CD4-positive, alpha-beta T cell (primary cell): ENCODE data around the gene DTD1. TPM values are rescaled to one million over a fixed set of nuclear protein-coding genes. Genes with fewer than 3 reads are reported as not detected.

Experiments
- ATAC-seq: fragments of 200-7000 bp; cut with Tn5 transposase; one replicate; pipeline ENCODE4 v1.10.0; 2022; ENCODE audit warnings: mild to moderate bottlenecking; ENCODE audit not compliant: poor library complexity
- CTCF ChIA-PET: fragments of 350-600 bp; sonication (Branson Sonifier 250); formaldehyde crosslinking; loops from one replicate; lab custom pipeline; 2021; ENCODE audit warnings: antibody characterized with exemption, inconsistent platforms; lab: Charles Lee
- POLR2A ChIA-PET: fragments of 350-600 bp; sonication (Branson Sonifier 250); formaldehyde crosslinking; loops from one replicate; lab custom pipeline; 2021; ENCODE audit warnings: antibody characterized with exemption, inconsistent platforms; lab: Charles Lee
- DNase-seq, 14 experiments: peaks; one replicate each; pipeline ENCODE4 v3.0.0-alpha.2; 2013 to 2020; ENCODE audit warnings: mixed read lengths in 2 of 14
- H3K27ac ChIP-seq, 2 donors: one replicate each; pipeline versions ENCODE4 v1.5.1 to v1.7.0; 2013; ENCODE audit warnings: low read length in 2 of 2, low read depth in 1 of 2, mild to moderate bottlenecking in 1 of 2
- H3K27me3 ChIP-seq, 2 experiments: 1 replicate in 1 of 2; 2 replicates in 1 of 2; pipeline versions ENCODE4 v1.6.1 to v1.7.0; 2013; ENCODE audit warnings: low read length in 2 of 2, control low read depth in 1 of 2, mild to moderate bottlenecking in 1 of 2, moderate library complexity in 1 of 2; ENCODE audit not compliant: insufficient read depth in 2 of 2, control insufficient read depth in 1 of 2
- H3K36me3 ChIP-seq: one replicate; pipeline ENCODE4 v1.6.1; 2013; ENCODE audit warnings: low read length, control low read depth; ENCODE audit not compliant: insufficient read depth
- H3K4me1 ChIP-seq: one replicate; pipeline ENCODE4 v1.6.1; 2013; ENCODE audit warnings: low read length, control low read depth; ENCODE audit not compliant: insufficient read depth
- H3K4me3 ChIP-seq: one replicate; pipeline ENCODE4 v1.5.1; 2013; ENCODE audit warnings: mild to moderate bottlenecking, low read length, moderate library complexity
- H3K9me3 ChIP-seq, 2 experiments: 1 replicate in 1 of 2; 2 replicates in 1 of 2; pipeline versions ENCODE4 v1.6.1 to v1.7.0; 2013; ENCODE audit warnings: low read length in 2 of 2, mild to moderate bottlenecking in 2 of 2, control low read depth in 1 of 2, moderate library complexity in 1 of 2; ENCODE audit not compliant: control insufficient read depth in 1 of 2, insufficient read depth in 1 of 2
- H3K27ac Mint-ChIP-seq: one replicate; pipeline ENCODE4 v1.8.0; 2020; ENCODE audit warnings: mixed read lengths
- H3K27me3 Mint-ChIP-seq: one replicate; pipeline ENCODE4 v1.8.0; 2021; ENCODE audit warnings: mixed read lengths
- H3K36me3 Mint-ChIP-seq: one replicate; pipeline ENCODE4 v1.8.0; 2021; ENCODE audit warnings: low read depth, mixed read lengths
- H3K4me1 Mint-ChIP-seq: one replicate; pipeline ENCODE4 v1.8.0; 2021; ENCODE audit warnings: low read depth, mixed read lengths
- H3K4me3 Mint-ChIP-seq: one replicate; pipeline ENCODE4 v1.8.0; 2020; ENCODE audit warnings: mild to moderate bottlenecking, mixed read lengths
- H3K9me3 Mint-ChIP-seq: one replicate; pipeline ENCODE4 v1.8.0; 2020; ENCODE audit warnings: mixed read lengths
- CTCF ChIP-seq: fragments of 200-600 bp; IDR thresholded peaks from one replicate; pipeline ENCODE4 v1.8.0; 2022; ENCODE audit warnings: antibody characterized with exemption, mild to moderate bottlenecking
- intact Hi-C, 2 experiments: fragments of 100-400 bp; cut with DNase I in 1 of 2; cut with micrococcal nuclease in 1 of 2; formaldehyde crosslinking; loops; one replicate each; pipeline versions ENCODE4 v1.15.1 to v1.9.0; 2023 to 2025; cut with DNase I, micrococcal nuclease
- total RNA-seq, 174 experiments: library from RNA in 2 of 174; stranded (reverse) in 2 of 174; gene quantifications; one replicate each; pipeline ENCODE4 v1.2.3 and lab custom pipeline; 2021 to 2026

DTD1 gene
- total RNA-seq, 2 experiments from 2014 or later, result 15.4 to 16.1 TPM

- Histone ChIP-seq H3K4me3 (no peak overlapping the region), H3K9me3 (no peaks in the 10 kb centered on the region), H3K4me1 (no peaks in the 10 kb centered on the region), H3K27me3 (no peaks in the 10 kb centered on the region), H3K27ac (no peak overlapping the region), H3K36me3 (no peaks in the 10 kb centered on the region)
- TF ChIP-seq CTCF, result no peak
- Mint-ChIP-seq H3K27me3 (no peaks in the 10 kb centered on the region), H3K4me1 (no peaks in the 10 kb centered on the region), H3K36me3 (peaks cover 48% of the 10 kb centered on the region), H3K4me3 (no peak overlapping the region), H3K27ac (no peak overlapping the region), H3K9me3 (no peaks in the 10 kb centered on the region)
- ATAC-seq (no peak), DNase-seq (no peak)
- ChIA-PET POLR2A (no interaction called here), CTCF (no interaction called here)
- intact Hi-C loops, result no loop called here
Measured at GRCh38 chr20:18609741-18610140, 21.9 kb downstream of the DTD1 start.

- Histone ChIP-seq H3K9me3 (no peaks in the 10 kb centered on the region), H3K4me1 (no peaks in the 10 kb centered on the region), H3K27me3 (no peaks in the 10 kb centered on the region), H3K27ac (no peak overlapping the region), H3K4me3 (no peak overlapping the region), H3K36me3 (no peaks in the 10 kb centered on the region)
- ATAC-seq, result no peak
- Mint-ChIP-seq H3K27ac (no peak overlapping the region), H3K4me3 (no peak overlapping the region), H3K4me1 (no peaks in the 10 kb centered on the region), H3K9me3 (no peaks in the 10 kb centered on the region), H3K27me3 (no peaks in the 10 kb centered on the region), H3K36me3 (peaks cover 52% of the 10 kb centered on the region)
- intact Hi-C loops, result no loop called here
- ChIA-PET POLR2A (no interaction called here), CTCF (no interaction called here)
- TF ChIP-seq CTCF, result no peak
- DNase-seq, result no peak
Measured at GRCh38 chr20:18611492-18611891, 23.6 kb downstream of the DTD1 start.

- Histone ChIP-seq H3K4me1 (no peaks in the 10 kb centered on the region), H3K9me3 (no peaks in the 10 kb centered on the region), H3K36me3 (no peaks in the 10 kb centered on the region), H3K27me3 (no peaks in the 10 kb centered on the region), H3K27ac (no peak overlapping the region), H3K4me3 (no peak overlapping the region)
- Mint-ChIP-seq H3K4me1 (no peaks in the 10 kb centered on the region), H3K4me3 (no peak overlapping the region), H3K36me3 (peaks cover 50% of the 10 kb centered on the region), H3K27me3 (no peaks in the 10 kb centered on the region), H3K9me3 (no peaks in the 10 kb centered on the region), H3K27ac (no peak overlapping the region)
- ChIA-PET POLR2A (no interaction called here), CTCF (no interaction called here)
- intact Hi-C loops, result no loop called here
- ATAC-seq, result no peak
- TF ChIP-seq CTCF, result no peak
- no peak for DNase-seq
Measured at GRCh38 chr20:18613553-18613952, 25.7 kb downstream of the DTD1 start.
